Right atrium auricular region (tissue), 2 donors: ENCODE results near the gene IL16. TPM values are rescaled to one million over a fixed set of nuclear protein-coding genes. Genes with fewer than 3 reads are reported as not detected.

Experiments
- DNase-seq: peaks from one replicate; pipeline ENCODE4 v3.0.0-alpha.2; 2019; ENCODE audit warnings: low spot score
- H3K27ac ChIP-seq, 2 donors: fragments of 200-600 bp; sonication (generic); 1 replicate in 1 of 2; 2 replicates in 1 of 2; pipeline ENCODE4 v1.5.1; 2016 to 2019
- H3K27me3 ChIP-seq, 2 donors: fragments of 200-600 bp; sonication (generic); one replicate each; pipeline versions ENCODE4 v1.5.1 to v1.6.0; 2017 to 2019
- H3K36me3 ChIP-seq: fragments of 200-600 bp; sonication (generic); one replicate; pipeline ENCODE4 v1.5.1; 2016
- H3K4me1 ChIP-seq, 2 donors: fragments of 200-600 bp; sonication (generic); one replicate each; pipeline versions ENCODE4 v1.5.1 to v1.6.0; 2017 to 2019
- H3K4me3 ChIP-seq, 2 donors: fragments of 200-600 bp; sonication (generic); 1 replicate in 1 of 2; 2 replicates in 1 of 2; pipeline ENCODE4 v1.5.1; 2017 to 2019; ENCODE audit warnings: mild to moderate bottlenecking in 1 of 2, moderate library complexity in 1 of 2
- H3K9me3 ChIP-seq, 2 donors: fragments of 200-600 bp; sonication (generic); one replicate each; pipeline ENCODE4 v1.5.1; 2019
- CTCF ChIP-seq, 2 donors: fragments of 200-600 bp; sonication (generic); IDR thresholded peaks; one replicate each; pipeline ENCODE4 v1.5.1; 2019; ENCODE audit warnings: antibody characterized with exemption in 2 of 2
- total RNA-seq, 2 donors: library from RNA; depleted of rRNA; stranded (reverse); fragments of >200 nt; gene quantifications; one replicate each; pipeline ENCODE4 v1.1.0, GENCODE V29; 2016

The IL16 gene
- total RNA-seq, 2 donors from 2014 or later = 3.9 to 12.1 TPM

- Histone ChIP-seq H3K36me3 (no peaks in the 10 kb centered on the region), H3K27me3 (no peaks in the 10 kb centered on the region), H3K4me1 (peaks cover 0 to 11% of the 10 kb centered on the region in 2 donors), H3K27ac (no peak overlapping the region), H3K9me3 (peaks cover 0 to 9% of the 10 kb centered on the region in 2 donors), H3K4me3 (no peak overlapping the region)
- DNase-seq = no peak
- TF ChIP-seq CTCF (IDR thresholded peaks at IDR 0.05) = no peak
Measured at GRCh38 chr15:81273855-81274254, 77.2 kb downstream of the IL16 start.

GRCh38 chr15:81274255-81274654 is 77.6 kb downstream of the IL16 start:
- no peaks in the 10 kb centered on the region for H3K27me3 ChIP-seq
- H3K9me3 ChIP-seq = peaks cover 0 to 9% of the 10 kb centered on the region in 2 donors
- H3K27ac ChIP-seq = no peak overlapping the region
- DNase-seq = no peak
- TF ChIP-seq CTCF (IDR thresholded peaks at IDR 0.05) = no peak
- H3K4me3 ChIP-seq = no peak overlapping the region
- peaks cover 0 to 11% of the 10 kb centered on the region in 2 donors for H3K4me1 ChIP-seq
- H3K36me3 ChIP-seq = no peaks in the 10 kb centered on the region

GRCh38 chr15:81274931-81275707 is 78.4 kb downstream of the IL16 start:
- H3K36me3 ChIP-seq = no peaks in the 10 kb centered on the region
- TF ChIP-seq CTCF (IDR thresholded peaks at IDR 0.05) = peak; percentile 73 to 82

GRCh38 chr15:81275711-81276392 is 79.2 kb downstream of the IL16 start:
- DNase-seq = no peak
- Histone ChIP-seq H3K27me3 (no peaks in the 10 kb centered on the region), H3K36me3 (no peaks in the 10 kb centered on the region), H3K9me3 (peaks cover 0 to 9% of the 10 kb centered on the region in 2 donors), H3K27ac (peak overlapping the region in 1 of 2 donors; percentile 54), H3K4me1 (peaks cover 0 to 11% of the 10 kb centered on the region in 2 donors), H3K4me3 (no peak overlapping the region)
- no peak for TF ChIP-seq CTCF (IDR thresholded peaks at IDR 0.05)

More at GRCh38 chr15:81274931-81275707, 78.4 kb downstream of the IL16 start:
- peaks cover 0 to 9% of the 10 kb centered on the region in 2 donors for H3K9me3 ChIP-seq
- H3K4me3 ChIP-seq = no peak overlapping the region
- H3K27ac ChIP-seq = peak overlapping the region in 1 of 2 donors; percentile 54
- DNase-seq = peak; percentile 81
- no peaks in the 10 kb centered on the region for H3K27me3 ChIP-seq
- H3K4me1 ChIP-seq = peaks cover 0 to 11% of the 10 kb centered on the region in 2 donors

- H3K36me3 ChIP-seq = no peaks in the 10 kb centered on the region
- DNase-seq = no peak
- H3K27ac ChIP-seq = no peak overlapping the region
- H3K9me3 ChIP-seq = peaks cover 0 to 9% of the 10 kb centered on the region in 2 donors
- no peak overlapping the region for H3K4me3 ChIP-seq
- no peak for TF ChIP-seq CTCF (IDR thresholded peaks at IDR 0.05)
- H3K27me3 ChIP-seq = no peaks in the 10 kb centered on the region
- peaks cover 0 to 11% of the 10 kb centered on the region in 2 donors for H3K4me1 ChIP-seq
Measured at GRCh38 chr15:81276967-81277366, 80.3 kb downstream of the IL16 start.
